K562 (cell line): ENCODE measurements around the gene LTK. TPM values are rescaled to one million over a fixed set of nuclear protein-coding genes. Genes with fewer than 3 reads are reported as not detected.

Experiments
- ARID2 ChIP-seq: fragments of 450-650 bp; IDR thresholded peaks from 2 replicates; pipeline ENCODE4 v1.6.1; 2017; ENCODE audit warnings: antibody characterized with exemption, mild to moderate bottlenecking
- EHMT2 ChIP-seq: fragments of 450-650 bp; IDR thresholded peaks from 2 replicates; pipeline ENCODE4 v1.6.1; 2018; ENCODE audit warnings: antibody characterized with exemption
- GABPA ChIP-seq: fragments of 200-800 bp; sonication (Bioruptor generic); conservative IDR thresholded peaks from 2 replicates; pipeline ENCODE4 v1.6.1; 2016; ENCODE audit warnings: low read depth, missing genetic modification characterization, missing compliant biosample characterization
- HMG20B ChIP-seq: fragments of 250-450 bp; sonication (Bioruptor Pico); IDR thresholded peaks from 2 replicates; pipeline ENCODE4 v1.5.0; 2021; ENCODE audit warnings: mild to moderate bottlenecking
- MECOM ChIP-seq: fragments of 250-450 bp; sonication (Bioruptor Pico); IDR thresholded peaks from 2 replicates; pipeline ENCODE4 v1.8.0; 2022; ENCODE audit warnings: inconsistent platforms
- NCOA2 ChIP-seq, 2 experiments: fragments of 450-650 bp; IDR thresholded peaks; 2 replicates each; pipeline ENCODE4 v1.6.1; 2018; ENCODE audit warnings: mild to moderate bottlenecking in 2 of 2, moderate library complexity in 1 of 2; ENCODE audit not compliant: partially characterized antibody in 2 of 2
- SNRNP70 ChIP-seq: fragments of 200-400 bp; formaldehyde crosslinking; optimal IDR thresholded peaks from 2 replicates; pipeline ENCODE3; 2017; ENCODE audit warnings: low read depth, low read length
- TAF15 ChIP-seq: fragments of 200-400 bp; formaldehyde crosslinking; IDR thresholded peaks from 2 replicates; pipeline ENCODE4 v1.6.1; 2017; ENCODE audit warnings: mild to moderate bottlenecking, low read depth, low read length, moderate library complexity
- TEAD4 ChIP-seq, 2 experiments: sonication (generic) in 1 of 2; formaldehyde crosslinking in 1 of 2; IDR thresholded peaks; 2 replicates each; pipeline versions ENCODE4 v1.6.1 to v1.8.0; 2012 to 2022; ENCODE audit warnings: borderline replicate concordance in 1 of 2, inconsistent platforms in 1 of 2, low read length in 1 of 2, mild to moderate bottlenecking in 1 of 2, missing genetic modification reagents in 1 of 2
- TSC22D4 ChIP-seq: fragments of 450-650 bp; IDR thresholded peaks from 2 replicates; pipeline ENCODE4 v1.6.1; 2016; ENCODE audit warnings: missing genetic modification characterization, missing biosample characterization, control low read depth
- ZNF274 ChIP-seq: IDR thresholded peaks from 2 replicates; pipeline ENCODE4 v1.6.1; 2011; ENCODE audit warnings: low read depth, mild to moderate bottlenecking, low read length, moderate library complexity, borderline replicate concordance
- polyA plus RNA-seq, 8 experiments: library from polyadenylated mRNA; depleted of rRNA in 4 of 8; stranded (reverse) in 5 of 8; unstranded in 3 of 8; fragments of >200 nt; fragmentation: Nextera tagmentation in 2 of 8; fragmentation: Illumina TruSeq in 1 of 8; extraction: Ambion mirVana in 2 of 8; extraction: Trizol in 1 of 8; gene quantifications; 2 replicates each; pipeline versions ENCODE4 v1.2.1 to v1.2.3, GENCODE V29; 2011 to 2014; ENCODE audit warnings: inconsistent platforms in 1 of 8, missing spikeins in 1 of 8
- total RNA-seq, 7 experiments: library from RNA; depleted of rRNA in 6 of 7; stranded (reverse); fragments of >200 nt in 6 of 7; fragmentation: Illumina TruSeq in 2 of 7; extraction: Trizol in 2 of 7; gene quantifications; 2 replicates each; pipeline versions ENCODE4 v1.2.1 to v1.2.3, GENCODE V29; 2011 to 2021; ENCODE audit warnings: low replicate concordance in 1 of 7
- TF ChIP-seq, protein P1 (sequence below): fragments of 150-350 bp; conservative IDR thresholded peaks from 2 replicates; pipeline ENCODE4 v1.6.1; 2014; ENCODE audit warnings: low read length
- TF ChIP-seq, protein P2 (sequence below): fragments of 450-650 bp; IDR thresholded peaks from 2 replicates; pipeline ENCODE4 v1.6.1; 2014; ENCODE audit warnings: low read depth, mild to moderate bottlenecking, moderate library complexity, borderline replicate concordance
- TF ChIP-seq, protein P3 (sequence below): fragments of 450-650 bp; IDR thresholded peaks from 2 replicates; pipeline ENCODE4 v1.6.1; 2016; ENCODE audit warnings: mild to moderate bottlenecking
- TF ChIP-seq, protein P4 (sequence below), 3 experiments: IDR thresholded peaks in 2 of 3; conservative IDR thresholded peaks in 1 of 3; 2 replicates each; pipeline ENCODE4 v1.5.1; 2011 to 2012; ENCODE audit warnings: low read length in 3 of 3, mild to moderate bottlenecking in 3 of 3, control low read depth in 2 of 3, improper control_type of control experiment in 1 of 3, inconsistent platforms in 1 of 3, low read depth in 1 of 3, mixed read lengths in 1 of 3, moderate library complexity in 1 of 3; ENCODE audit not compliant: insufficient read depth in 2 of 3
- TF ChIP-seq, protein P5 (sequence below): fragments of 450-650 bp; formaldehyde crosslinking; IDR thresholded peaks from 2 replicates; pipeline ENCODE4 v1.4.0; 2022; ENCODE audit warnings: missing genetic modification characterization

LTK gene
- total and polyA plus RNA-seq, 9 of the 15 experiments (the other 6 are each of a cell fraction or from before 2014, with no cell fraction given), result 0.25 to 4.4 (median 1.8) TPM

DNA sequence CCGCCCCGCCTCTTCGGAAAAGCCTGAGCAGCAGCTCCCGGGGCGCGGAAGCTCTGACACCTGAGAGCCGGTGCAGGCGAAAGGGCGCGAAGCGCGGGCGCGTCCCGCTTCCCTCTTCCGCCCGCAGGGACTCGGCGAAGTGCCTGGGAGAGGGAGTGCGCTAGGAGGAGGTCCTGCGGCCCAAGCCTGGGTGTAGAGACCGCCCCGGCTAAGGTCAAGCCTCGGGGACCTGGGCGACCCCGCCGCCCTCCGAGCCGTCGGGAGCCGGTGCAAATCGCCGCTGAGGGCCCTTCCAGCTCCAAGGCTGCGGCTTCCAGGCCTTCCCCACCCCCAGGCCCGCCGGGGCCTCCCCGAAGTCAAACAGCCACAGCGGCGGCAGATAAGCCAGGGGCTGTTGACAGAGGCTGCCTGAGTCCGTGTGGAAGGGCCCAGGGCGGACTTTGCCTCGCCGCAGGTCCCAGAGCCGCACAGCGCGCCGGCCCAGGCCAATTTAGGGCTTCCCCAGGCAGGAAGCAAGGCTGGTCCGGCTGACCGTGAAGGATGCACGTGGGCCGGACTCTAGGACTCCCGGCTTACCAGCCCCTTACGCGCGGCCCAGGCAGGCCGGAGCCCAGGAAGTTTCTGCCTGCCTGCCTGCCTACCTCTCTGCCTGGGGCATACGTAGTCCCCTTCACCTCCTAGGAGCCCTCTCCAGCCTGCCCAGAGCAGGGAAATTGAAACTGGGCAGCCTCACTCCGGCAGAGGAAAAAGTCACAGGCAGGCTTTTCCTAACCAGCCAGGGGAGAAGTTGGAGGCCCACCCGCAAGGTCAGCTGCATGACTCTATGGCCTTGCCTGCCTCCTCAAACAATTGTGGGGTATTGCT, 17.7 kb downstream of the LTK start (continued):
- TF ChIP-seq, protein P1, sequence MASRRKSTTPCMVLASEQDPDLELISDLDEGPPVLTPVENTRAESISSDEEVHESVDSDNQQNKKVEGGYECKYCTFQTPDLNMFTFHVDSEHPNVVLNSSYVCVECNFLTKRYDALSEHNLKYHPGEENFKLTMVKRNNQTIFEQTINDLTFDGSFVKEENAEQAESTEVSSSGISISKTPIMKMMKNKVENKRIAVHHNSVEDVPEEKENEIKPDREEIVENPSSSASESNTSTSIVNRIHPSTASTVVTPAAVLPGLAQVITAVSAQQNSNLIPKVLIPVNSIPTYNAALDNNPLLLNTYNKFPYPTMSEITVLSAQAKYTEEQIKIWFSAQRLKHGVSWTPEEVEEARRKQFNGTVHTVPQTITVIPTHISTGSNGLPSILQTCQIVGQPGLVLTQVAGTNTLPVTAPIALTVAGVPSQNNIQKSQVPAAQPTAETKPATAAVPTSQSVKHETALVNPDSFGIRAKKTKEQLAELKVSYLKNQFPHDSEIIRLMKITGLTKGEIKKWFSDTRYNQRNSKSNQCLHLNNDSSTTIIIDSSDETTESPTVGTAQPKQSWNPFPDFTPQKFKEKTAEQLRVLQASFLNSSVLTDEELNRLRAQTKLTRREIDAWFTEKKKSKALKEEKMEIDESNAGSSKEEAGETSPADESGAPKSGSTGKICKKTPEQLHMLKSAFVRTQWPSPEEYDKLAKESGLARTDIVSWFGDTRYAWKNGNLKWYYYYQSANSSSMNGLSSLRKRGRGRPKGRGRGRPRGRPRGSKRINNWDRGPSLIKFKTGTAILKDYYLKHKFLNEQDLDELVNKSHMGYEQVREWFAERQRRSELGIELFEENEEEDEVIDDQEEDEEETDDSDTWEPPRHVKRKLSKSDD, result no peak
- TF ChIP-seq EHMT2 (no peak), HMG20B (CRISPR knock-in tag) (no peak), GABPA (tag) (peak; percentile 48), NCOA2 (IDR thresholded peaks at IDR 0.05; ENCODE audit: partially characterized antibody in 2 of 2) (no peak), ZNF274 (no peak), SNRNP70 (no peak), MECOM (CRISPR knock-in tag) (no peak), TEAD4 (IDR thresholded peaks at IDR 0.05; ENCODE audit: low read length) (no peak), TEAD4 (CRISPR knock-in tag; IDR thresholded peaks at IDR 0.05; ENCODE audit: borderline replicate concordance) (no peak), TSC22D4 (tag) (no peak), TAF15 (no peak), ARID2 (no peak)
- TF ChIP-seq, protein P2, sequence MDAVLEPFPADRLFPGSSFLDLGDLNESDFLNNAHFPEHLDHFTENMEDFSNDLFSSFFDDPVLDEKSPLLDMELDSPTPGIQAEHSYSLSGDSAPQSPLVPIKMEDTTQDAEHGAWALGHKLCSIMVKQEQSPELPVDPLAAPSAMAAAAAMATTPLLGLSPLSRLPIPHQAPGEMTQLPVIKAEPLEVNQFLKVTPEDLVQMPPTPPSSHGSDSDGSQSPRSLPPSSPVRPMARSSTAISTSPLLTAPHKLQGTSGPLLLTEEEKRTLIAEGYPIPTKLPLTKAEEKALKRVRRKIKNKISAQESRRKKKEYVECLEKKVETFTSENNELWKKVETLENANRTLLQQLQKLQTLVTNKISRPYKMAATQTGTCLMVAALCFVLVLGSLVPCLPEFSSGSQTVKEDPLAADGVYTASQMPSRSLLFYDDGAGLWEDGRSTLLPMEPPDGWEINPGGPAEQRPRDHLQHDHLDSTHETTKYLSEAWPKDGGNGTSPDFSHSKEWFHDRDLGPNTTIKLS, result no peak
- TF ChIP-seq, protein P3, sequence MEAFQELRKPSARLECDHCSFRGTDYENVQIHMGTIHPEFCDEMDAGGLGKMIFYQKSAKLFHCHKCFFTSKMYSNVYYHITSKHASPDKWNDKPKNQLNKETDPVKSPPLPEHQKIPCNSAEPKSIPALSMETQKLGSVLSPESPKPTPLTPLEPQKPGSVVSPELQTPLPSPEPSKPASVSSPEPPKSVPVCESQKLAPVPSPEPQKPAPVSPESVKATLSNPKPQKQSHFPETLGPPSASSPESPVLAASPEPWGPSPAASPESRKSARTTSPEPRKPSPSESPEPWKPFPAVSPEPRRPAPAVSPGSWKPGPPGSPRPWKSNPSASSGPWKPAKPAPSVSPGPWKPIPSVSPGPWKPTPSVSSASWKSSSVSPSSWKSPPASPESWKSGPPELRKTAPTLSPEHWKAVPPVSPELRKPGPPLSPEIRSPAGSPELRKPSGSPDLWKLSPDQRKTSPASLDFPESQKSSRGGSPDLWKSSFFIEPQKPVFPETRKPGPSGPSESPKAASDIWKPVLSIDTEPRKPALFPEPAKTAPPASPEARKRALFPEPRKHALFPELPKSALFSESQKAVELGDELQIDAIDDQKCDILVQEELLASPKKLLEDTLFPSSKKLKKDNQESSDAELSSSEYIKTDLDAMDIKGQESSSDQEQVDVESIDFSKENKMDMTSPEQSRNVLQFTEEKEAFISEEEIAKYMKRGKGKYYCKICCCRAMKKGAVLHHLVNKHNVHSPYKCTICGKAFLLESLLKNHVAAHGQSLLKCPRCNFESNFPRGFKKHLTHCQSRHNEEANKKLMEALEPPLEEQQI, result no peak
- TF ChIP-seq, protein P4, sequence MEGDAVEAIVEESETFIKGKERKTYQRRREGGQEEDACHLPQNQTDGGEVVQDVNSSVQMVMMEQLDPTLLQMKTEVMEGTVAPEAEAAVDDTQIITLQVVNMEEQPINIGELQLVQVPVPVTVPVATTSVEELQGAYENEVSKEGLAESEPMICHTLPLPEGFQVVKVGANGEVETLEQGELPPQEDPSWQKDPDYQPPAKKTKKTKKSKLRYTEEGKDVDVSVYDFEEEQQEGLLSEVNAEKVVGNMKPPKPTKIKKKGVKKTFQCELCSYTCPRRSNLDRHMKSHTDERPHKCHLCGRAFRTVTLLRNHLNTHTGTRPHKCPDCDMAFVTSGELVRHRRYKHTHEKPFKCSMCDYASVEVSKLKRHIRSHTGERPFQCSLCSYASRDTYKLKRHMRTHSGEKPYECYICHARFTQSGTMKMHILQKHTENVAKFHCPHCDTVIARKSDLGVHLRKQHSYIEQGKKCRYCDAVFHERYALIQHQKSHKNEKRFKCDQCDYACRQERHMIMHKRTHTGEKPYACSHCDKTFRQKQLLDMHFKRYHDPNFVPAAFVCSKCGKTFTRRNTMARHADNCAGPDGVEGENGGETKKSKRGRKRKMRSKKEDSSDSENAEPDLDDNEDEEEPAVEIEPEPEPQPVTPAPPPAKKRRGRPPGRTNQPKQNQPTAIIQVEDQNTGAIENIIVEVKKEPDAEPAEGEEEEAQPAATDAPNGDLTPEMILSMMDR (IDR thresholded peaks at IDR 0.05 in 2 of 3, conservative IDR thresholded peaks at IDR 0.05 in 1 of 3; ENCODE audit: insufficient read depth in 2 of 3, low read depth in 1 of 3, low read length in 3 of 3), result no peak
- TF ChIP-seq, protein P5, sequence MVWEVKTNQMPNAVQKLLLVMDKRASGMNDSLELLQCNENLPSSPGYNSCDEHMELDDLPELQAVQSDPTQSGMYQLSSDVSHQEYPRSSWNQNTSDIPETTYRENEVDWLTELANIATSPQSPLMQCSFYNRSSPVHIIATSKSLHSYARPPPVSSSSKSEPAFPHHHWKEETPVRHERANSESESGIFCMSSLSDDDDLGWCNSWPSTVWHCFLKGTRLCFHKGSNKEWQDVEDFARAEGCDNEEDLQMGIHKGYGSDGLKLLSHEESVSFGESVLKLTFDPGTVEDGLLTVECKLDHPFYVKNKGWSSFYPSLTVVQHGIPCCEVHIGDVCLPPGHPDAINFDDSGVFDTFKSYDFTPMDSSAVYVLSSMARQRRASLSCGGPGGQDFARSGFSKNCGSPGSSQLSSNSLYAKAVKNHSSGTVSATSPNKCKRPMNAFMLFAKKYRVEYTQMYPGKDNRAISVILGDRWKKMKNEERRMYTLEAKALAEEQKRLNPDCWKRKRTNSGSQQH (CRISPR knock-in tag), result no peak; the same call in 1 of the 2 replicates
